Activated CD4-positive, alpha-beta T cell treated with anti-CD3 and anti-CD28 coated beads, Interleukin-2, Interleukin-4, amounts not matched to agents 100 ng/mL and 50 ng/mL, durations not matched to agents 16 hours and 8 hours (primary cell): ENCODE results near the gene KCNAB1.
"Not testable (repeated sequence)": the region's sequence is repeated elsewhere in the genome, so short reads cannot be mapped to it uniquely, and the experiment has no call there.

Experiments
- DNase-seq: peaks from one replicate; pipeline ENCODE4 v3.0.0-alpha.2; 2020; ENCODE audit warnings: low spot score

Gene KCNAB1

DNA sequence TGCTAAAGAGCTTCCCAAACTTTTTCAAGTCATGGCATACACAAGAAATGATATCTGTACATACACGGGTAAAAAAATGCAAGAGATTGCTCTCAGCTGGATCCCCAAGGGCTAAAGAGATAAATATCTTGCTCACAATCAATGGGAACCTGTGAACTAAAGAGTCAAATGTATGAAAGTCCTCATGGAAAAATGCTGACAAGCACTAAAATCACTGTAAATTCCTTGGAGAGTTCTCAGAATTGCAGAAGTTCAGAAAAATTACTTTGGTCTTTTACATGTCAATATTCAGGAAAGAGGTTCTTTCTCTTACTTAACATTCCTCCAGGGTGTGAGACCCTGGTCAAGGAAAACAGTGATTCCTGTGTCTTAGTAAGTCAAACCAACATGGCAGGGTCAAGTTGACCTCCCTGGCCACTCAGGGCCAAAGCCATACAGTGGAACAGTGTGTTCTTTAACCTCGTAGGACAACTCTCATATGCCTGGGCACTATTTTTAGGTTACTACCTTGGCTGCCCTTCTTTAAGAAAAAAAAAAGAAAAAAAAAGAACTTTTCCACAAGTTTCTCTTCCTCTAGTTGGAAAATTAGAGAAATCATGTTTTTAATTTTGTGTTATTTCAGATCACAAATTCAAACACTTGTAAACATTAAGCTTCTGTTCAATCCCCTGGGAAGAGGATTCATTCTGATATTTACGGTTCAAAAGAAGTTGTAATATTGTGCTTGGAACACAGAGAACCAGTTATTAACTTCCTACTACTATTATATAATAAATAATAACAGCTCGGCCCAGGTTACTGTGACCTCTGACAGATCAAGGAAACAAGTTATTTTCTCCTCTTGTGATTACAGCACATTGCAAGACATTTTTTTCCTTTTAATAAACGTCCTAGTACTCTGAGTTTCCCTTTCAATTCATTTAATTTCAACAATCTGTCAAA lies 422.0 kb downstream of the KCNAB1 start:
- no peak for DNase-seq

DNA sequence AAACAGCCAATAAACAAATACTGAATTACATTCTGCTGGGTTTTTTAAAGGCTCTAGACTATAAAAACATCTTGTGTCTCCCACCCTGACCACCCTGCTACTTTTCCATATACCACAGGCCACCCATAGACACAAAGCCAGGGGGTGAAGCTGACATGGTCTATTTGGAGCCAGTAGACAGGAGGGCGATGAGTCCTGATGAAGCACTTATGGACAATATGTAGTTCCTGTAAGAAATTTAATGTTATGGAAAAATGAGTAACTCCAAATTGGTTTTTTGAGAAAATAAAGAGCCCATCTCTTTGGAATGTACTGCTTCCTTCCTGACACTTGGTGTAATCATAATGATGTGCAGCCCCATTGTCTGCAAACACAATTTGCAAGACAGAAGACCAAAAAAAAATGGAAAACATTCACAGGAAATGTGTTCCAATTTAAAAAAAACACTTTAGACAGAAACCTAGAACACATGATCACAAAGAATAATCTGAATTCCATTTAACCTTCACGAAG lies 422.7 kb downstream of the KCNAB1 start:
- DNase-seq = no peak

DNA sequence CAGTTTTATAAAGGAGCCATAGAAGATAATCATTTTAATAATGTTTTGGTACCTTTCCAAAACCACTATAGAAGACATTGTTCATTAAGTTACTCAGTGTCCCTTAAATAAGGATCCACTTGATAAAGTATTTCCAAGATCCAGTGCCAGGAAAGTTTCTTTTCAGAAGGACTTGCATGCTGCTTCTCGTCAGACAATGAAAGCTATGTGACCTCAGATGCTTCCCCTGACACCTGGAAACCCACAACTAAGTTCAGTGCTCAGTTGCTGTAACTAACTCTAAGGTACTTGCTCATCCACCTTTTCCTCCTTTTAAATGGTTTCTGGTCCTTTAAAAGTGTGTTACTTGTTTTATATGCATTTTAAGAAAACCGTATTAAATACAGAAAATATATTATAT lies 427.3 kb downstream of the KCNAB1 start:
- DNase-seq = no peak

DNA sequence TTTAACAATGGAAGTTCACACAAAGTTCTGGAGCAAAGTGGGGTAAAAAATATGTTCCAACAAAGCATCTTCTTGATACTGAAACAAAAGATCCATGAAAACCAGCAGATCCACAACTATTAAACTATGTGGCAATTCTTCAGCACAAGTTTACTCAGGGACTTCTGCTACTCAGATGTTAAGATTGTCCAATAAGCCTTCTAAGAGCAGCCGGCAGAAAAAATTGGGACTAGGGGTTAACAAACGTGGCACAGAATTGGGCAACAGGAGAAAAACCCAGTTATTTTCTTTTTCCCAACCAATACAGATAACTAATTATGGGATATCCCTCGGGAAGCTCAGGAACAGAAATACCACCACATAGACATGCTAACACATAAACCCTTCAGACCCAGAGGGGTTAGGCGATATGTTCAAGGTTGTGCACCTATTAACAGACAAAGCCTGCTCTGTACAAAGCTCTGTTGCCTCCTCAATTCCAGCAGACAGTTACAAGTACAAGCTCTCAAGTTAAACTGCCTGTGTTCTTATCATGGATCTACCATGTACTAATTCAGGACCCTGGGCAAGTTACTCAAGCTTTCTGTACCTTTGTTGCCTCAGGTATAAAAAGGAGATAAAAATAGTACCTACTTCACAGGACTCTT lies 427.8 kb downstream of the KCNAB1 start:
- DNase-seq = no peak

DNA sequence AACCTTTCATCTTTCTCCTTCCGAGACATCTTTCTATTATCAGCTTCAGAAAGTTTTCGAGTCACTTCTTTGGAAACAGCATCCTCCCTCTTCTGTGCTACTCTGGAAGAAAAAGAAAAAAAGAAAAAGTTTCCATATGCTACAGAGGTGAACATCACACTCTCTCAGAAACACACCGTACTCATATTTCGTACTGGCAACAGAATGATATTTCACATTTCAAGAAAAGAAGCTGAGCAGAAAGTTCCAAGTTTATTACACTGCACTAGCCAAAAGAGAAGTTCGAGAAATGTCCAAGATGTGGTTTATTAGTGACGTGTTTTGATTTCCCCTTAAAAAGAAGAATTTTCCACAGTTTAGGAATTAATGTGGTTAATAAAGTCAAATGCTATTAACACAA lies 428.5 kb downstream of the KCNAB1 start:
- DNase-seq = no peak

DNA sequence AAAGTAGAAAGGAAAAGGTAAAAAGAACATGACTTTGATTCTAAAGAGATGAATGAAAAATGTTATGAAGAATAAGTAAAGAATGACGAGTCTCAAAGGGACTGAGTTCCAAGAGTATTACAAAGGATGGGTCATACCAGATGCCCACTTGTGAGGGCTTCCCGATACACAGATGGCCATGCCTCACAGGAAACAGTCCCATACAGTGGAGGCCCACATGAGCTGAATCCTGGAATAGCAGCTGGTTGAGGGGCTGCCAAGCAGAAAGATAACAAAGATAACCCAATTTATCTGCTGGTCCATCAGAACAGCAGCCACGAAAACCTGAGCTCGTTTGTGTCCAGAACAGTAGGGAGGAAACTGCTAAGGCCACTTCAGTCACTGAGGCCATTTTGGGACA lies 430.9 kb downstream of the KCNAB1 start:
- DNase-seq = no peak

DNA sequence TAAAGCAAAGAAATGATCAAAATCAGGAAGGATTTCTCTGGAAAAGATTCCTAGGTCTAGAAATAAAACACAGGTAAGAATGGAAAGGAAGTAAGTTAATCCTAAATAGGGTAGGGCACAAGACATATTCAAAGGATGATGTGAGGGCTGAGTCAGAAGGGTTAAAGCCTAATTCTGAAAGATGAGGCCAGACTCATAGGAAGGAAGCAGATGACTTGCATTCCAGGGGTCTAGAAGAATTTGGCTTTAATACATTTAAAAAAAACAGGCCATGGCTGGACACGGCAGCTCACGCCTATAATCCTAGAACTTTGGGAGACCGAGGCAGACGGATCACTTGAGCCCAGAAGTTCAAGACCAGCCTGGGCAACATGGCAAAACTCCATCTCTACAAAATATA lies 431.4 kb downstream of the KCNAB1 start:
- peak; percentile 24 for DNase-seq

DNA sequence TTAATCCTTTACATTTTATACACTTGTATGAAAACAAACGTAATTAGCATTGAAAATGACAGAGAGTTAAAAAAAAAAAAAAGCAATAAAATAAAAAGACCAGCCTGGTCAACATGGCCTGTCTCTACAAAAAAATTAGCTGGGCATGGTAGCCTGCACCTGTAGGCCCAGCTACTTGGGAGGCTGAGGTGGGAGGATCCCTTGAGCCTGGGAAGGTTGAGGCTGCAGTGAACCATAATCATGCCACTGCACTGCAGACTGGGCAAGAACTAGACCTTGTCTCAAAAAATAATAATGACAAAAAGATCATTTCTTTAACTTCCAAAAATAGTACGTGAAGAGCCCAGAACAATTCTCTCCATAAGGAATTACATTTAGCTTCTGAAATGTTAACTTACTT lies 432.6 kb downstream of the KCNAB1 start:
- no peak for DNase-seq

DNA sequence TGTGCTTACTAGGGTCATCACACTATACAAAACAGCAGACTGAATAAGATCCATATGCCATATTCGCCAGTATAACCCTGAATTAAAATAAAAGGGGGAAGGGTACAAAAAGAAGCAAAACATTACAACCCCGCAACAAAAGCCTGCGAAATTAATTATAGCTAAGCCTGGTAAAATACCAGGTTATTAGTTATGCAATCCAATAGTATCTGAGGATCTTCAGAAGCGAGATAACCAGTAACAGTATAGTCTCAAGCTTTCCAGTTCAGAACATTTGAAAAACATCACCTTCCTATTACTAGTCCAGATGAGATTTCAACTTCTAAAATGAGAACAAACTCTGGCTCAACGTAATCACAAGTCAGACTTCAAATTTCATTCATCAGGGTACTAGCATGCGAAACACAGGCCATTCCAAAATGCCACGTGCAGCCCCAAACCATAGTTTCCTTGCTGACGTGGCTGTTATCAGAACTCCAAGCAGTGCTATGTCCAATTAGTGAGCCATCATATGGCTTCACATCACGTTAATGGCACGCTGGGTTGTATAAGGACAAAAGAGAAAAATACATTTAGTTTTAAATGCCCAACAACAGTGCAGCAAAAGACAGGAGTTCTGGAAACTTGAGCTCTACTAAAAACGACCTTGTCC lies 433.5 kb downstream of the KCNAB1 start:
- DNase-seq = peak; percentile 39

DNA sequence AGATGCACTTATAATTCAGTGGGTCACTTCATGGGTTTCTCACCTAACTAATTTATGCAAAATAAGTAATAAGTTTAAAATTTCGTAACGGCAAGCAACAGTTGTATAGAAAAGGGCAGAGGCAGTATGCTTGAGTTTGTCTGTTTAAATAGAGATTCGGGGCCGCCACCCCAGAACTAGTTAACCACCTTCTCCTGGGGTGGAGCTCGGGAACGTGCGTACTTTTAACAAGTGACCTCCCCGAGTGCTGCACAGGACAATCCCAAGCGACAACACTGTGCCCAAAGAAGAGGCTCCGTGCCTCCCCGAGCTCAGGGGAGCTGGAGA lies 434.1 kb downstream of the KCNAB1 start:
- no peak for DNase-seq

DNA sequence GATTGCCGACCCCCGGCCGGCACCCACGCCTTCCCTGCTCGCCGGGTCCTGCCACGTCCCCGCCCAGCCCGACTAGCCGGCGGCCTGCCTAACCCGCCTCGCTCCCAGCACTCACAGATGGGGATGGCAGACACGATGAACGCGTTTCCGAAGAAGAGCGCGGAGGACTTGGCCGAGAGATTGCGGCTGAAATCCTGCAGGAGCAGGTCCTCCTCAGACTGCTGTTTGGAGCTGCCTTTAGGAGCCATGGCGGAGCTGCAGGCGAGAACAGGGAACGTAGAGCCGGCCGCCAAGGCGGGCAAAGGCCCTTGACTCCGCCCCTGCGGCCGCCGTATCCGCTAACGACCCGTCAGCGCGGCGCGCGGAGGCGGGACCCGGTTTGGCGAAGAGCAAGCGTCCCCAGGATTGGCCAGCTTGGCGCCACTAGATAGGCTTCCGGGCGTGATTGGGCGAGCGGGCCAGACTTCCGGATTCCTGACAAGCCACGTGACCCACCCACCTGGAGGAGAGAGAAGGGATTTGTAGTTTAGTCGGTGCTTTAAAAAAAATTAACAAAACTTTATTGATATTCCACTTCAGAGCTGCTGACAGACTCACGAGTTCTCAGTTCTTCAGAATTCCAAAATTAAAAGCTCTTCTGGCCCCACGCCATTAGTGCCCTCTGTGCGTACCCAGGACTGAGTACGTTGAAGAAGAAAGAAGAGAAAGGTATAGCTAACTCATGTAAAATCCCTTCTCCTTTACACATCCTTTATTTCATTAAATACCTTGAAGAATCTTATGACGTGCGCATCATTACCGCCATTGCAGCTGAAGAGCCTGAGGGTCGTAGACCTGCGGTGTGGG lies 434.7 kb downstream of the KCNAB1 start, which contains the start of gene SSR3:
TSS of gene SSR3 (minus strand) at position 276 of the 846 bp plus-strand sequence. CDS start at position 248, 28 bp downstream.
- peak; percentile 99 for DNase-seq

DNA sequence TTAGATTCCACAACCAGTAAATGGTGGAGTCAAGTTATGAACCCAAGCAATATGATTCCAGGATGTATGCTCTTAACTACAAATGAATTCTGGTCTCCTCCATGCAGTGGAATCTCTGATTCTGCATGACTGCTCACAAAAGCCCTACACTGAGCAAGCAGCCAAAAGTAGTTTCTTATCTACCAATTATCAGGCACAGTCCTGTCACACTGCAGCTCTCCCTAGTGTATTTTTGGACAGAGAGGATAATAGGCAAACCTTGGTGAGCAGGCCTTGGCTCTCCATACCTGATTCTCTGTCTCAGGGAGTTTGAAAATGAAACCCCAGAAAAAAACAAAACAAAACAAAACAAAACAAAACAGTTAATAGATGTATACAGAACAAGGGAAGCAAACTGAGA lies 438.0 kb downstream of the KCNAB1 start:
- DNase-seq = no peak

DNA sequence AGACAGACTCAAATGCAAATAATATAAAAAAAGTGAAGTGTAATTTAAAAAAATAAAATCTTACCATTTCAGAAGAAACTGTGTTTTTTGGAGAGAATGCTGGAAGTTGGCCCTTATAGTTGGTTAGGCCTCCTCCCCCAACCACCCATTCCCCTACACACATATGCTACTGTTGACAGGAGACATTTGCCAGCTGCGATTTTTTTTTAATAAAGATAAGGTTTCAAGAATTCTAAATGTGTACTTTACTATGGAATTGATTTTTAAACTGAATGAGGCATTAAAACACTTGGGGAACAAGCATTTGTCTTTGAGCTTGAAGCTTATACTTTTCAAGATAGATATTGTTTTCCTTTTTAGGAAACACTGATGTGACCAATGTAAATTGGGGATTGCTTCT lies 438.9 kb downstream of the KCNAB1 start:
- DNase-seq = no peak

DNA sequence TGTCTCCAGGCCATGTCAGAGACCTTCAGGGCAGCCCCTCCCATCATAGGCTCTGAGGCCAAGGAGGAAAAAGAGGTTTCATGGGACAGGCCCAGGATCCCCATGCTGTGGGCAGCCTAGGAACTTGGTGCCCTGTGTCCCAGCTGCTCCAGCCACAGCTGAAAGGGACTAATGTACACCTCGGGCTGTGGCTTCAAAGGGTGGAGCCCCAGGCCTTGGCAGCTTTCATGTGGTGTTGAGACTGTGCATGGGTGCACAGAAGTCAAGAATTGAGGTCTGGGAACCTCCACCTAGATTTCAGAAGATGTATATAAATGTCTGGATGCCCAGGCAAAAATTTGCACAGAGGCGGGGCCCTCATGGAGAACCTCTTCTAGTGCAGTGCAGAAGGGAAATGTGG lies 441.2 kb downstream of the KCNAB1 start:
- no peak for DNase-seq

DNA sequence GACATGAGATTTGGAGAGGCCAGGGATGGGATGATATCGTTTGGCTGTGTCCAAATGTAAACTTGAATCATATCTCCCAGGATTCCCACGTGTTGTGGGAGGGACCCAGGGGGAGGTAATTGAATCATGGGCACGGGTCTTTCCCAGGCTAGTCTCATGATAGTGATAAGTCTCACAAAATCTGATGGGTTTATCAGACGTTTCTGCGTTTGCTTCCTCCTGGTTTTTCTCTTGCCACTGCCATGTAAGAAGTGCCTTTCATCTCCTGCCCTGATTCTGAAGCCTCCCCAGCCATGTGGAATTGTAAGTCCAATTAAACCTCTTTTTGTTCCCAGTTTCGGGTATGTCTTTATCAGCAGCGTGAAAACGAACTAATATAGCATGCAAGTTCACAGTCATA lies 442.1 kb downstream of the KCNAB1 start:
- not testable (repeated sequence) for DNase-seq

DNA sequence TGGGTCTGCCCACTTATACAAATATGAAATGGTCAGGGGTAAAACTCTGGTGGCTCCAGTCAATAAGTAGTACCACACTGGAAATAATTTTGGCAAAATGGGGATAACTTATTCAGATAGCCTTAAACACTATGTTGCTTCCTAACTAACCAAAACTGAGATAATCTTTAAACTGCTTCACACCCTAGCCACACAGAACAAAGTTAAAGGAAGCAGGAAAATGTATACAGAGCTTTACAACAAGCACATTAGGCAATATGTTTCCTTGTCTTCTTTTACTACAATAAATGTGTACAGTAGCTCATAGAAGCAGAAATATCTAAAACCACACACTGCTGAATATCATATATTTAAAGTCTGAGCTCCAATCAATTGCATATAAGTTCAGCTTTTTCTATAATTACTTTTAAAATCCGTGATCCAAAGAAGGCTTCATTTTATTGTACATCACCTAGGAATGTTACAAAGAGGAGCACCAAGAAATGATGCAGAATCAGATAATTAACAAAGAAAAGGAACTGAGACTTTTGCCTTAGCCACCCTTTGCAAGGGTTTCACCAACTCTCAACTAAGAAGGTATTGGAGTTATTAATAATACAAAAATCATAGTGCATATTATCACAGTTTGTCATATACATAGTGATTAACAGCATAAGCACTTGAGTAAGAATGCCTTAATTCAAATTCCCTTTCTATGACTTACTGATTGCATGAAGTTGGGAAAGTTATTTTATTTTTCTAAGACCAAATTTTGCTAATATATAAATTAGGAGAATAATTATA lies 443.7 kb downstream of the KCNAB1 start:
- no peak for DNase-seq

DNA sequence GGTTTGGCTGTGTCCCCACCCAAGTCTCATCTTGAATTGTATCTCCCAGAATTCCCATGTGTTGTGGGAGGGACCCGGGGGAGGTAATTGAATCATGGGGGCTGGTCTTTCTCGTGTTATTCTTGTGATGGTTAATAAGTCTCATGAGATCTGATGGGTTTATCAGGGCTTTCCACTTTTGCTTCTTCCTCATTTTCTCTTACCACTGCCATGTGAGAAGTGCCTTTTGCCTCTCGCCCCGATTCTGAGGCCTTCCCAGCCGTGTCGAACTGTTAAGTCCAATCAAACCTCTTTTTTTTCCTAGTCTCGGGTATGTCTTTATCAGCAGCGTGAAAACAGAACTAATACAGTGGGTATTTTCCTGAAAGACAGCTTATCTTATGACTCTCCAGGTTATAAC lies 448.6 kb downstream of the KCNAB1 start:
- not testable (repeated sequence) for DNase-seq

DNA sequence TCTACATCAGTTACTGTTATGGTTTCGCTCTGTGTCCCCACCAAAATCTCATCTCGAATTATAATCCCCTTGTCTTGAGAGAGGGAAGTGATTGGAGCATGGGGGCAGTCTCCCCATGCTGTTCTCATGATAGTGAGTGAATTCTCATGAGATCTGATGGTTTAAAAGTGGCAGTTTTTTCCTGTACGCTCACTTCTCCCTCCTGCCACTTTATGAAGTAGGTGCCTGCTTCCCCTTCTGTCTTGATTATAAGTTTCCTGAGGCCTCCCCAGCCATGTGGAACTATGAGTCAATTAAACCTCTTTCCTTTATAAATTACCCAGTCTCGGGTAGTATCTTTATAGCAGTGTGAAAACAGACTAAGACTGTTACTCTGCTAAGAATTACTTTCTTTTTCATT lies 449.5 kb downstream of the KCNAB1 start:
- not testable (repeated sequence) for DNase-seq

DNA sequence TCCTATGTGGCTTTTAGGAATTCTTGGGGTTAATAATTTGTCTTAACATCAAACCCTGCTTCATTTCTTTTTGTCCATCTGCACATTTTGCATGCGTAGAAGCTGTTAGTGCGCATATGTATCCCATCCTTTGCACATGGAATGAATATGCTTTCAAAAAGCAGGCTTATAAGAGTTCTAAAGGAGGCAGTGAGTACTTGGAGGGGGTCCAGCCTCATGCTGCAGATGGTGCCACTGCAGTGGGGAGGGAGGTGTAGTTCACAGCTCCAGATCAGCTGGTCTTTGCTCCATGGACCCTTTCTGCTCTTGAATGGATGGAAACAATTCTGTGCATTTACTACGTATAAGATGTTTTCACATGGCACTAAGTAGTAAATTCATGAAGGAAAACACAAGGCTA lies 455.3 kb downstream of the KCNAB1 start:
- no peak for DNase-seq

DNA sequence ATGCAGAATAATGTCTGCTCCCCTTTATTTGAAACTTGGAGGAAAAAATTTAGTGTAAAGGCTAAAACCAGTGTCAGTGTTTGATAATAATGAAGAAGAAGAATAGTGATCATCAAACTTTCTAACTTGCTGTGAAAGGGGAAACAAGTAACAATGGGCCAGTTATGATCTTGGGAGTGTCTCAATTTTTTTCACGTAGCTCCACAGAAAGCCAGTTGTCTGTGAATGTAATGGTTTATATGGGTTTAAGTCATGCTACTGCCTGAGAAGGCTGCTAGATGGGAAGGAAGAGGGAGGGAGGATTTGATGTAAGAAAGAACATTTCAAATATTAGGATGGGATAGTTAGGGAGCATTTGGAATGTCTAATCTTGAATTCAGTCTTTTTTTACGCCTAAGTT lies 455.7 kb downstream of the KCNAB1 start:
- DNase-seq = no peak
